ENCODE results near the gene GPC6.
"Not testable (repeated sequence)": the region's sequence is repeated elsewhere in the genome, so short reads cannot be mapped to it uniquely, and the experiment has no call there.

The GPC6 gene

DNA sequence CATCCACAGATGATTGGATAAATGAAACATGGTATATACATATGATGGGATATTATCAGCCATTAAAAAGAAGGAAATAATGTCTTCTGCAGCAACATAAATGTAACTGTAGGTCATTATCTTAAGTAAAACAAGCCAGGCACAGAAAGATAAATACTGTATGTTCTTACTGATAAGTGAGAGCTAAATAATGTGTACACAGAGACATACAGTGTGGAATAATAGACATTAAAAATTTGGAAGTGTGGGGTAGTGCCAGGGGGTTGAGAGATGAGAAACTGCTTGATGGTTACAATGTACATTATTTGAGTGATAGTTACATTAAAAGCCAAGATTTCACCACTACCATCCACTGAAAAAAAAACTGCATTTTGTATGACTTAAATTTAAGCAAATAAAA is 26.0 kb upstream of the GPC6 start:
- TF ChIP-seq, protein P1, sequence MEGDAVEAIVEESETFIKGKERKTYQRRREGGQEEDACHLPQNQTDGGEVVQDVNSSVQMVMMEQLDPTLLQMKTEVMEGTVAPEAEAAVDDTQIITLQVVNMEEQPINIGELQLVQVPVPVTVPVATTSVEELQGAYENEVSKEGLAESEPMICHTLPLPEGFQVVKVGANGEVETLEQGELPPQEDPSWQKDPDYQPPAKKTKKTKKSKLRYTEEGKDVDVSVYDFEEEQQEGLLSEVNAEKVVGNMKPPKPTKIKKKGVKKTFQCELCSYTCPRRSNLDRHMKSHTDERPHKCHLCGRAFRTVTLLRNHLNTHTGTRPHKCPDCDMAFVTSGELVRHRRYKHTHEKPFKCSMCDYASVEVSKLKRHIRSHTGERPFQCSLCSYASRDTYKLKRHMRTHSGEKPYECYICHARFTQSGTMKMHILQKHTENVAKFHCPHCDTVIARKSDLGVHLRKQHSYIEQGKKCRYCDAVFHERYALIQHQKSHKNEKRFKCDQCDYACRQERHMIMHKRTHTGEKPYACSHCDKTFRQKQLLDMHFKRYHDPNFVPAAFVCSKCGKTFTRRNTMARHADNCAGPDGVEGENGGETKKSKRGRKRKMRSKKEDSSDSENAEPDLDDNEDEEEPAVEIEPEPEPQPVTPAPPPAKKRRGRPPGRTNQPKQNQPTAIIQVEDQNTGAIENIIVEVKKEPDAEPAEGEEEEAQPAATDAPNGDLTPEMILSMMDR (conservative IDR thresholded peaks at IDR 0.05; ENCODE audit: low read depth, low read length), result no peak
- no peak overlapping the region for H3K4me3 ChIP-seq (ENCODE audit: low read depth, low read length)
- DNase-seq (ENCODE audit: low read depth), result no peak

DNA sequence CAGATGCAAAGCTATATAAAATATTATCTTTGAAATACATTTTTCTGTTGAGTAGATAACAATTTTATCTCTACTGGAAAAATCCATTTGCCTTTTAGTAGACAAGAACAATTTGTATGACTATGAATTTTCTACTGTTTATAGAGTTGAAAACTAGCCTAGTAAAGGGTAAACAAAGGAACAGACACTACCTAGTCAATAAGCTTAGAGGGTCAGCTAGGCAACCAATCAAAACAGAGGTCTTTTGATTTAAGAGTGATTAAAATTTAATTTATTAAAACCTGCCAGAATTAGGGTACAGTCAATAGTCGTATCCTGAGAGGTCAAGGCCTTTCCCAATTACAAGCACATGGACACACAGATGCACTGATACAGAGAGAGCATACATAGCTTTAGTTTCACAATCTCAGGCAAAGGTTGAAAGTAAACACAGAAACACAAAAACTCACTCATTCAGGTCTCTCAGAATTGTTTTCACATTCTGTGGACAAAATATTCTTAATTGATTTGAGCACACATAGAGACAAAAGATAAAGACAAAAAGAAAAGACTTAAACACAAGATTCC is 24.5 kb upstream of the GPC6 start:
- no peak overlapping the region for H3K4me3 ChIP-seq (ENCODE audit: low read depth, low read length)
- TF ChIP-seq, protein P1 (conservative IDR thresholded peaks at IDR 0.05; ENCODE audit: low read depth, low read length), result no peak
- no peak for DNase-seq (ENCODE audit: low read depth)

DNA sequence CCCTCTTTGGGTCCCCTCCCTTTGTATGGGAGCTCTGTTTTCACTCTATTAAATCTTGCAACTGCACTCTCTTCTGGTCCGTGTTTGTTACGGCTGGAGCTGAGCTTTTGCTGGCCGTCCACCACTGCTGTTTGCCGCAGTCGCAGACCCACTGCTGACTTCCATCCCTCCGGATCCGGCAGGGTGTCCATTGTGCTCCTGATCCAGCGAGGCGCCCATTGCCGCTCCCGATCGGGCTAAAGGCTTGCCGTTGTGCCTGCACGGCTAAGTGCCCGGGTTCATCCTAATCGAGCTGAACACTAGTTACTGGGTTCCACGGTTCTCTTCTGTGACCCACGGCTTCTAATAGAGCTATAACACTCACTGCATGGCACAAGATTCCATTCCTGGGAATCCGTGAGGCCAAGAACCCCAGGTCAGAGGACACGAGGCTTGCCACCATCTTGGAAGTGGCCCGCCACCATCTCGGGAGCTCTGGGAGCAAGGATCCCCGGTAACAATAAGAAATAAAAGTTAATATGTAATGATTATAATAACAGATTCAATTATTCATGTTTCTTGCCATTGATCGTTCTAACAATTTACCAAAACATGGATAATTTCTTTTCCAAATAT is 19.7 kb upstream of the GPC6 start:
- not testable (repeated sequence) for H3K4me3 ChIP-seq (ENCODE audit: low read depth, low read length); DNase-seq (ENCODE audit: low read depth)

DNA sequence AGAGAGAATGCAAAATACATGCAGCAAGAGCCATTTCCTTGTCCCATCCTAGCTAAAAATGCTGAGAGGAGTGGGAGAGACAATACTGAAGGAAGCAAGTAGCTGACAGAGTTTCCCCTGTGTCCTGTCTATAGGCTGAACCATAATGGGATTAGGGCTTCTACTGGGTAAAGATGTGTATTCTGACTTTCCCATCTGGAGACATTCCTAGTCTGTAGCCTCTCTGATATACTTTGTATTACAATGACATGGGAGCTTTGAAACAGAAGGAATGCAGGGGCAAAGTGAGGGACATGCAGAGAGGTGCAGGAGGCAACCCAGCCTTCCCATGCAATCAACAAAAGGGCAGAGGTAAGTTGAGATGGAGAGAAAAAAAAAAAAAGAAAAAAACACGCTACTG is 10.5 kb upstream of the GPC6 start:
- TF ChIP-seq, protein P1 (conservative IDR thresholded peaks at IDR 0.05; ENCODE audit: low read depth, low read length), result no peak
- DNase-seq (ENCODE audit: low read depth), result no peak
- H3K4me3 ChIP-seq (ENCODE audit: low read depth, low read length), result no peak overlapping the region

DNA sequence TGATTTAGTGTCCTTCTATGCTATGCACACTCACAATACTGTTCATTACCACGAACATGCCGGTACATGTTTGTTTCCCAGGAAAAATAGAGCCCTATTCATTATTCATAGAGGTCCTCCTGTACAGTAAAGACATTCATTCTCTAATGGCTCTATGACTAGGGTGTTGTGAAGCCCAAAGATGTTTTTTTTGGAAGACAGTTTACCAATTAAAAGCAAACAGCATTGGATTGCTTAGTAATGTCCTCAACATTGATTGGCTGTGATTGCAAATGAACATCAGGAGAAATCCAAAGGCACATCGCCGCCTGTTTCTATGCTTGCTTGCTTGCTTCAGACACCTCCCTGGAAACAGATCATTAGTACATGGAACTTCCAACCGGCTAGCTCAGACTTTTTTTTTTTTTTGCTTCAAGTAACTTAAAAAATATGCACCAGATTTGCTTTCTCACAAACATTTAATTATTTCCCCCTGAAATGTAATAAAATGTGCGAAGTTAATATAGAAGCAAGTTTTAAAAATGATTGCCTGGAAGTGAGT is 8.8 kb upstream of the GPC6 start:
- DNase-seq (ENCODE audit: low read depth), result no peak
- no peak overlapping the region for H3K4me3 ChIP-seq (ENCODE audit: low read depth, low read length)
- TF ChIP-seq, protein P1 (conservative IDR thresholded peaks at IDR 0.05; ENCODE audit: low read depth, low read length), result no peak

DNA sequence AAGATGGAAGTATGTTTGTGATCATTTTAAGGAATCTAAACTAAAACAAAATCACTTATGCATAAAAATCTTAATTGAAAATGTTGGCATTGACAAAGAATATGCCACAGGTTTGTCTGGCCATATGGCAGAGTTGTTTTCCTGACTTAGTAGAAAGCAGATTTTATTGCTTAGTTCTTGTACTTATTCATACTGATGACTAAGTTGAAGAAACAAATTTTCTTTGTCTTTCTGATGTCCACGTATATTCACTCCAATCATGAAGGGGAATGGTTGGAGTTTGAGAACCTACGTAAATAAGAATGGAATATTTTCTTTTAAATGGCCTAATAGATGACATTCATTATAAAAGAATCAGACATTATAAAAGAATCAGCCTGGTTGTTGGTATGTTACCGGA is 8.0 kb upstream of the GPC6 start:
- TF ChIP-seq, protein P1 (conservative IDR thresholded peaks at IDR 0.05; ENCODE audit: low read depth, low read length), result no peak
- DNase-seq (ENCODE audit: low read depth), result no peak
- no peak overlapping the region for H3K4me3 ChIP-seq (ENCODE audit: low read depth, low read length)

DNA sequence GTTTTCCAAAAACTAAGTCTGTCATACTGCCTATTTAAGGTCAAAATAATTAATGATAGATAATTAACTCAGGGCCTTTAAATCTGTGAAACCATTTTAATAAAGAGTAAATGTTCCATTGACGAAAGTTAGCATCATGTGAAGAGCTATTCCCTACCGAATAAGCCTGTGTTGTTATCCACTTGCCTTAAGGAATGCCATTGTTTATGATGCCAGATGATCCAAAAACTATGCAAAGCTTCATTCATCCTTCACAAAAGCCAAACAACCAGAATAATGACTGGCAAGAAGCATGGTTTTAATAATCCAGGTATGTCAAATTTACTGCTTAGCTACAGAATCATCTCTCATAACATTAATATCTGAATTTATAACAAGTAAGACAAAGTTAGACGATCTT is 6.5 kb upstream of the GPC6 start:
- no peak overlapping the region for H3K4me3 ChIP-seq (ENCODE audit: low read depth, low read length)
- DNase-seq (ENCODE audit: low read depth), result no peak
- TF ChIP-seq, protein P1 (conservative IDR thresholded peaks at IDR 0.05; ENCODE audit: low read depth, low read length), result no peak

All from choroid plexus epithelial cell (primary cell).